HK-2 (cell line): ENCODE measurements around the gene OR5K3.

Experiments used
- DNase-seq: peaks from one replicate; pipeline ENCODE4 v3.0.0-alpha.2; 2018; ENCODE audit not compliant: unreplicated experiment

Gene OR5K3

GRCh38 chr3:98433764-98434163 is 43.3 kb downstream of the OR5K3 start:
- DNase-seq, result no peak

- no peak for DNase-seq
Measured at GRCh38 chr3:98434412-98434811, 43.9 kb downstream of the OR5K3 start.

- no peak for DNase-seq
Measured at GRCh38 chr3:98440283-98440682, 49.8 kb downstream of the OR5K3 start.
